ENCODE measurements around the gene MAGI2.

The MAGI2 gene

GRCh38 chr7:79453558-79454360 is at the start of gene MAGI2:
MAGI2 (minus strand) TSS chr7:79453667; CDS start chr7:79453320, 347 bp downstream.
- Histone ChIP-seq H3K27me3 (ENCODE audit: insufficient read depth, poor library complexity, severe bottlenecking) (peaks cover 5% of the 10 kb centered on the region), H3K27ac (ENCODE audit: poor library complexity, severe bottlenecking) (no peak within 1 kb of the TSS), H3K9me3 (ENCODE audit: severe bottlenecking) (no peaks in the 10 kb centered on the region), H3K4me1 (ENCODE audit: insufficient read depth, poor library complexity, severe bottlenecking) (peaks cover 6% of the 10 kb centered on the region), H3K36me3 (ENCODE audit: low read depth) (no peaks in the 10 kb centered on the region), H3K4me3 (ENCODE audit: severe bottlenecking) (peak within 1 kb of the TSS; percentile 42)
- DNase-seq (ENCODE audit: low spot score): peak; percentile 41
- TF ChIP-seq CTCF (IDR thresholded peaks at IDR 0.05; ENCODE audit: poor library complexity, severe bottlenecking): no peak
- ATAC-seq (ENCODE audit: low read depth): peak; percentile 39

- no peaks in the 10 kb centered on the region for H3K9me3 ChIP-seq (ENCODE audit: severe bottlenecking)
- TF ChIP-seq CTCF (IDR thresholded peaks at IDR 0.05; ENCODE audit: poor library complexity, severe bottlenecking): no peak
- H3K4me1 ChIP-seq (ENCODE audit: insufficient read depth, poor library complexity, severe bottlenecking): no peaks in the 10 kb centered on the region
- no peak overlapping the region for H3K4me3 ChIP-seq (ENCODE audit: severe bottlenecking)
- no peak for DNase-seq (ENCODE audit: low spot score)
- no peaks in the 10 kb centered on the region for H3K36me3 ChIP-seq (ENCODE audit: low read depth)
- no peak for ATAC-seq (ENCODE audit: low read depth)
- no peak overlapping the region for H3K27ac ChIP-seq (ENCODE audit: poor library complexity, severe bottlenecking)
- H3K27me3 ChIP-seq (ENCODE audit: insufficient read depth, poor library complexity, severe bottlenecking): no peaks in the 10 kb centered on the region
Measured at GRCh38 chr7:79502151-79502550, 48.7 kb upstream of the MAGI2 start.

- H3K4me1 ChIP-seq (ENCODE audit: insufficient read depth, poor library complexity, severe bottlenecking): peaks cover 10% of the 10 kb centered on the region
- no peak overlapping the region for H3K27ac ChIP-seq (ENCODE audit: poor library complexity, severe bottlenecking)
- H3K36me3 ChIP-seq (ENCODE audit: low read depth): no peaks in the 10 kb centered on the region
- no peaks in the 10 kb centered on the region for H3K9me3 ChIP-seq (ENCODE audit: severe bottlenecking)
- no peaks in the 10 kb centered on the region for H3K27me3 ChIP-seq (ENCODE audit: insufficient read depth, poor library complexity, severe bottlenecking)
- no peak overlapping the region for H3K4me3 ChIP-seq (ENCODE audit: severe bottlenecking)
- TF ChIP-seq CTCF (IDR thresholded peaks at IDR 0.05; ENCODE audit: poor library complexity, severe bottlenecking): no peak
- ATAC-seq (ENCODE audit: low read depth): no peak
- DNase-seq (ENCODE audit: low spot score): no peak
Measured at GRCh38 chr7:79500759-79501158, 47.3 kb upstream of the MAGI2 start.

- H3K36me3 ChIP-seq (ENCODE audit: low read depth): no peaks in the 10 kb centered on the region
- ATAC-seq (ENCODE audit: low read depth): no peak
- H3K27me3 ChIP-seq (ENCODE audit: insufficient read depth, poor library complexity, severe bottlenecking): no peaks in the 10 kb centered on the region
- peaks cover 18% of the 10 kb centered on the region for H3K4me1 ChIP-seq (ENCODE audit: insufficient read depth, poor library complexity, severe bottlenecking)
- TF ChIP-seq CTCF (IDR thresholded peaks at IDR 0.05; ENCODE audit: poor library complexity, severe bottlenecking): no peak
- peaks cover 3% of the 10 kb centered on the region for H3K9me3 ChIP-seq (ENCODE audit: severe bottlenecking)
- H3K4me3 ChIP-seq (ENCODE audit: severe bottlenecking): no peak overlapping the region
- no peak for DNase-seq (ENCODE audit: low spot score)
- H3K27ac ChIP-seq (ENCODE audit: poor library complexity, severe bottlenecking): no peak overlapping the region
Measured at GRCh38 chr7:79497728-79498127, 44.3 kb upstream of the MAGI2 start.
